Caco-2 (cell line): ENCODE measurements around the gene SPATC1L. TPM values are rescaled to one million over a fixed set of nuclear protein-coding genes. Genes with fewer than 3 reads are reported as not detected.

Source experiments
- BruUV-seq: library from RNA; stranded (reverse); fragments of 400-500 nt; replicated peaks from 2 replicates; lab custom pipeline; 2021; lab: Mats Ljungman, UMichigan
- CTCF ChIA-PET: fragments of 300-600 bp; sonication (Branson Sonifier 250); formaldehyde crosslinking; loops from one replicate; lab custom pipeline; 2022; ENCODE audit warnings: antibody characterized with exemption; lab: Charles Lee
- POLR2A ChIA-PET: fragments of 300-600 bp; sonication (Branson Sonifier 250); formaldehyde crosslinking; loops from one replicate; lab custom pipeline; 2022; ENCODE audit warnings: antibody characterized with exemption; lab: Charles Lee
- DNase-seq, 2 experiments: peaks; one replicate each; pipeline versions ENCODE4 v3.0.0 to v3.0.0-alpha.2; 2020 to 2022
- H3K27me3 ChIP-seq: replicated peaks from 2 replicates; pipeline ENCODE4 v1.6.0; 2011; ENCODE audit warnings: low read length; ENCODE audit not compliant: control insufficient read depth, insufficient read depth
- H3K36me3 ChIP-seq: 2 replicates; pipeline ENCODE4 v1.5.1; 2011; ENCODE audit warnings: low read length; ENCODE audit not compliant: control insufficient read depth, insufficient read depth
- H3K4me1 ChIP-seq: fragments of 250-450 bp; sonication (Bioruptor Pico); 2 replicates; pipeline ENCODE4 v1.5.1; 2020; ENCODE audit warnings: mild to moderate bottlenecking
- H3K4me3 ChIP-seq: 2 replicates; pipeline ENCODE4 v1.5.1; 2011; ENCODE audit warnings: low read depth, mild to moderate bottlenecking, control low read depth, low read length
- H3K9me3 ChIP-seq: fragments of 250-450 bp; sonication (Bioruptor Pico); 2 replicates; pipeline ENCODE4 v1.5.1; 2020; ENCODE audit warnings: mild to moderate bottlenecking, moderate library complexity
- H3K27ac Mint-ChIP-seq: one replicate; pipeline ENCODE4 v1.8.0; 2022; ENCODE audit warnings: mixed read lengths; ENCODE audit not compliant: unreplicated experiment
- H3K27me3 Mint-ChIP-seq: one replicate; pipeline ENCODE4 v1.8.0; 2022; ENCODE audit warnings: mixed read lengths; ENCODE audit not compliant: insufficient read depth, unreplicated experiment
- H3K36me3 Mint-ChIP-seq: one replicate; pipeline ENCODE4 v1.8.0; 2022; ENCODE audit warnings: mild to moderate bottlenecking, mixed read lengths; ENCODE audit not compliant: insufficient read depth, unreplicated experiment
- H3K4me1 Mint-ChIP-seq: one replicate; pipeline ENCODE4 v1.8.0; 2022; ENCODE audit warnings: low read depth, mixed read lengths; ENCODE audit not compliant: unreplicated experiment
- H3K4me3 Mint-ChIP-seq: one replicate; pipeline ENCODE4 v1.8.0; 2022; ENCODE audit warnings: mild to moderate bottlenecking, moderate library complexity, mixed read lengths; ENCODE audit not compliant: unreplicated experiment
- H3K9me3 Mint-ChIP-seq: one replicate; pipeline ENCODE4 v1.8.0; 2022; ENCODE audit warnings: mixed read lengths; ENCODE audit not compliant: unreplicated experiment
- intact Hi-C: fragments of 100-400 bp; cut with micrococcal nuclease; formaldehyde crosslinking; loops from one replicate; pipeline ENCODE4 v1.10.0; 2022; ENCODE audit not compliant: unreplicated experiment
- total RNA-seq: library from RNA; stranded (reverse); gene quantifications from 2 replicates; pipeline ENCODE4 v1.2.3, GENCODE V29; 2022
- TF ChIP-seq, protein P1 (sequence below), 2 experiments: fragments of 200-600 bp in 1 of 2; IDR thresholded peaks; 1 replicate in 1 of 2; 2 replicates in 1 of 2; pipeline versions ENCODE4 v1.5.1 to v1.8.0; 2011 to 2022; ENCODE audit warnings: antibody characterized with exemption in 1 of 2, control low read depth in 1 of 2, inconsistent platforms in 1 of 2, low read depth in 1 of 2, low read length in 1 of 2, mild to moderate bottlenecking in 1 of 2, moderate library complexity in 1 of 2; ENCODE audit not compliant: insufficient read depth in 1 of 2, severe bottlenecking in 1 of 2, unreplicated experiment in 1 of 2

SPATC1L gene
- total RNA-seq, 1 experiment from 2014 or later: 3.1 TPM

DNA sequence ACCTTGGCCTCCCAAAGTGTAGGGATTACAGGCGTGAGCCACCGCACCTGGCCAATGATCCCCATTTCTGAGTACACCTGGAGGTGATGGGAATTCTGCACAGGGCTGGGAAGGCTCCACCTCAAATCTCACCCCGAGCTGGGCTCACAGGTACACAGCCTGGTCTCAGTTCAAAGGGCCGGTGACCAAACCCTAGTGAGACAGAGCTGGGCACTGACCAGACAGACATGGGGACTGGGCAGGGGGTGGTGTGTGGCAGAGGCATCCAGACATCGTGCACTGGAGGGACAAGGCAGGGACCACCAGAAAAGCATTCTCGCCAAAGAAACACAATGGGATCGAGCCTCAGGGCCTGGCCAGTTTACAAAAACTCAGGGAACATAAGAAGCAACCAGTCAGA, 27.1 kb upstream of the SPATC1L start:
- Mint-ChIP-seq H3K4me1 (no peaks in the 10 kb centered on the region), H3K9me3 (no peaks in the 10 kb centered on the region), H3K27me3 (no peaks in the 10 kb centered on the region), H3K36me3 (peaks cover 41% of the 10 kb centered on the region), H3K27ac (no peak overlapping the region), H3K4me3 (no peak overlapping the region)
- ChIA-PET POLR2A (no interaction called here), CTCF (interaction anchor here (1.0 kb wide), 1 partner anchor 68 kb away, joined by 4 read pairs; no protein-coding TSS in a partner anchor)
- H3K4me1 ChIP-seq: no peaks in the 10 kb centered on the region
- H3K27me3 ChIP-seq: no peaks in the 10 kb centered on the region
- intact Hi-C loops: no loop called here
- H3K9me3 ChIP-seq: no peaks in the 10 kb centered on the region
- no peak overlapping the region for H3K4me3 ChIP-seq
- TF ChIP-seq, protein P1, sequence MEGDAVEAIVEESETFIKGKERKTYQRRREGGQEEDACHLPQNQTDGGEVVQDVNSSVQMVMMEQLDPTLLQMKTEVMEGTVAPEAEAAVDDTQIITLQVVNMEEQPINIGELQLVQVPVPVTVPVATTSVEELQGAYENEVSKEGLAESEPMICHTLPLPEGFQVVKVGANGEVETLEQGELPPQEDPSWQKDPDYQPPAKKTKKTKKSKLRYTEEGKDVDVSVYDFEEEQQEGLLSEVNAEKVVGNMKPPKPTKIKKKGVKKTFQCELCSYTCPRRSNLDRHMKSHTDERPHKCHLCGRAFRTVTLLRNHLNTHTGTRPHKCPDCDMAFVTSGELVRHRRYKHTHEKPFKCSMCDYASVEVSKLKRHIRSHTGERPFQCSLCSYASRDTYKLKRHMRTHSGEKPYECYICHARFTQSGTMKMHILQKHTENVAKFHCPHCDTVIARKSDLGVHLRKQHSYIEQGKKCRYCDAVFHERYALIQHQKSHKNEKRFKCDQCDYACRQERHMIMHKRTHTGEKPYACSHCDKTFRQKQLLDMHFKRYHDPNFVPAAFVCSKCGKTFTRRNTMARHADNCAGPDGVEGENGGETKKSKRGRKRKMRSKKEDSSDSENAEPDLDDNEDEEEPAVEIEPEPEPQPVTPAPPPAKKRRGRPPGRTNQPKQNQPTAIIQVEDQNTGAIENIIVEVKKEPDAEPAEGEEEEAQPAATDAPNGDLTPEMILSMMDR (IDR thresholded peaks at IDR 0.05; ENCODE audit: insufficient read depth in 1 of 2, low read depth in 1 of 2, low read length in 1 of 2, severe bottlenecking in 1 of 2, unreplicated experiment in 1 of 2): no peak
- DNase-seq: no peak
- no TSS peak for BruUV-seq
- peaks cover 3% of the 10 kb centered on the region for H3K36me3 ChIP-seq

DNA sequence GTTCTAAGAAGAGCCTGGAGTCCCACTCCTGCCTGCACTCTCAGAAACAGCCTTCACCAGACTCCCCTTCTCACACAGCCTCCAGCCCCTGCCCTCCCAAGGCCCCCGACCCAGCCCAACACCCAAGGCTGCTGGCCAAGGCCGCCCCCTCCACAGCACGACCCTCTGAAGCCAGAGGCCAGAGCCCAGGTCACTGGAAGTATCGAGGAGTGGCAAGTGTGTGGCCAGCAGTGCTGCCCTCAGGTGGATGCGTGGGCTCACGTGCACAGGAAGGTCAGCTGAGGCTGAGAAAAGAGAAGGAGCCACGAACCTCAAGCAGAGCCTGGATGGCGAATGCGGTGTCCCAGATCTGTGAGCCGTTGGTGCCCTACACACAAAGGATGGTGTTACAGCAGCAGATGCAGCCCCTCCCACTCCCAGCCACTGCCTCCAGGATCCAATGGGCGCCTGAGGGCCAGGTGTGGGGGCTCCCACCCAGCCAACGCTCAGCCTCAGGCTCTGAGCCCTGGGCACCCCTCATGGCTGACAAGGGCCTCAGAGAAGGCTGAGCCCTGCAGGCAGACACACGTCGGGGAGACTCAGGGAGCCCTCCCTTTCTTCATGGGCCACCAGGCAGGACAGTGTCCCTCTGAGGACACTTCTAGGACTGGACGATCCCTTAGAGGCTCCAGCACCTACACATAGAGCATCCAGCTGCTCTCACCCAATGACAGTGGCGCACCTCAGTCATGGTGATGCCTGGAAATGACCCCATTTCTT, 26.3 kb upstream of the SPATC1L start:
- no peak for DNase-seq

More for the DNA sequence above, 26.3 kb upstream of the SPATC1L start:
- H3K4me3 ChIP-seq: no peak overlapping the region
- no peak overlapping the region for H3K4me3 Mint-ChIP-seq
- H3K27ac Mint-ChIP-seq: no peak overlapping the region
- TF ChIP-seq, protein P1 (IDR thresholded peaks at IDR 0.05; ENCODE audit: insufficient read depth in 1 of 2, low read depth in 1 of 2, low read length in 1 of 2, severe bottlenecking in 1 of 2, unreplicated experiment in 1 of 2): peak in 1 of 2 experiments; percentile 14
- H3K4me1 ChIP-seq: no peaks in the 10 kb centered on the region
- no peaks in the 10 kb centered on the region for H3K4me1 Mint-ChIP-seq
- BruUV-seq: no TSS peak
- H3K9me3 ChIP-seq: no peaks in the 10 kb centered on the region
- intact Hi-C loops: no loop called here
- POLR2A ChIA-PET: no interaction called here
- no peaks in the 10 kb centered on the region for H3K27me3 ChIP-seq
- no peaks in the 10 kb centered on the region for H3K9me3 Mint-ChIP-seq
- H3K36me3 ChIP-seq: peaks cover 3% of the 10 kb centered on the region
- H3K36me3 Mint-ChIP-seq: peaks cover 33% of the 10 kb centered on the region
- no peaks in the 10 kb centered on the region for H3K27me3 Mint-ChIP-seq
- CTCF ChIA-PET: interaction anchor here (1.0 kb wide), 1 partner anchor 67 kb away, joined by 4 read pairs; no protein-coding TSS in a partner anchor
